ENCODE data around the gene SEMA5B.

DNA sequence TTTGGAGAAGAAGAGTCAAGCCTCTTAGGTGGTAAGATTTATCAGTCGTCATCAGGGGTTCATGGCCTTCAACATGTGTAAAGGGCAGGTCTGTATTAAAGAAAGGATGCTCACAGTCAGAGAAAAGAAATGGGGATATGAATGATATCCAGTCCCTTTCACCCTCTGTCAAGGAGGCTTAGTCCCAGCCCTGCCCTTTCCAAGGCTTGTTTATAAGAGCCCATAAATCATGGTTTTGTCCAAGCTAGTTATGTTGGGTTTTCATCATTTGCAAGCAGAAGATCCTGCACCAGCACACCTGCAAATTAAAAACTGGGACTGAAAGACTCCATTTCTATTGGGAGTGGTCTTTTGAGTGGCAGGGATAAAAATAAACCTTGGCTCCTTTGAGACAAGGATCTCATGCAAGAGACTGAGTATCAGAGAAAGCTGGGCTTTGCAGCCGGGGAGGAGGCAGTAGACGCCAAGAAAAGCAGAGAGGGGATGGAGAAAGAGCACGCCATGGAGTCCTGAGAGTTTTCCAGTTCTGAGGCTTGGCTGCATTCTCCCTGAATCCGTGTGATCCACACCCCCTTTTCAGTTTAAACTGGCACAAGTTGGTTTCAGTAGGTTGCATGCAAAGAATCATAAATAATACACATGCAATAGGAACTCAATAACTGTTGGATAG is 26.7 kb upstream of the SEMA5B start:
- TF ChIP-seq, protein P1, sequence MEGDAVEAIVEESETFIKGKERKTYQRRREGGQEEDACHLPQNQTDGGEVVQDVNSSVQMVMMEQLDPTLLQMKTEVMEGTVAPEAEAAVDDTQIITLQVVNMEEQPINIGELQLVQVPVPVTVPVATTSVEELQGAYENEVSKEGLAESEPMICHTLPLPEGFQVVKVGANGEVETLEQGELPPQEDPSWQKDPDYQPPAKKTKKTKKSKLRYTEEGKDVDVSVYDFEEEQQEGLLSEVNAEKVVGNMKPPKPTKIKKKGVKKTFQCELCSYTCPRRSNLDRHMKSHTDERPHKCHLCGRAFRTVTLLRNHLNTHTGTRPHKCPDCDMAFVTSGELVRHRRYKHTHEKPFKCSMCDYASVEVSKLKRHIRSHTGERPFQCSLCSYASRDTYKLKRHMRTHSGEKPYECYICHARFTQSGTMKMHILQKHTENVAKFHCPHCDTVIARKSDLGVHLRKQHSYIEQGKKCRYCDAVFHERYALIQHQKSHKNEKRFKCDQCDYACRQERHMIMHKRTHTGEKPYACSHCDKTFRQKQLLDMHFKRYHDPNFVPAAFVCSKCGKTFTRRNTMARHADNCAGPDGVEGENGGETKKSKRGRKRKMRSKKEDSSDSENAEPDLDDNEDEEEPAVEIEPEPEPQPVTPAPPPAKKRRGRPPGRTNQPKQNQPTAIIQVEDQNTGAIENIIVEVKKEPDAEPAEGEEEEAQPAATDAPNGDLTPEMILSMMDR (IDR thresholded peaks at IDR 0.05): no peak
- no peak for TF ChIP-seq POLR2AphosphoS5 (IDR thresholded peaks at IDR 0.05)

All from breast epithelium (tissue), 3 donors.